Natural killer cell treated with Interleukin-12 subunit alpha and Interleukin-12 subunit beta and Interleukin-15 and Interleukin-18, amount 100 ng/mL, for 72 hours (primary cell): ENCODE data around the gene PTPN3. TPM values are rescaled to one million over a fixed set of nuclear protein-coding genes. Genes with fewer than 3 reads are reported as not detected.

ENCODE experiments used
- ATAC-seq, 2 donors: fragments of 150-1000 bp; cut with Tn5 transposase in 1 of 2; sonication (Bioruptor Pico), chemical (Tn5 transposase) in 1 of 2; 2 replicates each; pipeline ENCODE4 v1.10.0; 2021
- DNase-seq: peaks from one replicate; pipeline ENCODE4 v3.0.0; 2022; ENCODE audit warnings: low spot score
- H3K27ac Mint-ChIP-seq, 2 donors: 1 replicate in 1 of 2; 2 replicates in 1 of 2; pipeline ENCODE4 v1.8.0; 2022; ENCODE audit warnings: mixed read lengths in 2 of 2, mild to moderate bottlenecking in 1 of 2, moderate library complexity in 1 of 2
- H3K27me3 Mint-ChIP-seq, 2 donors: 1 replicate in 1 of 2; 2 replicates in 1 of 2; pipeline ENCODE4 v1.8.0; 2022; ENCODE audit warnings: mixed read lengths in 2 of 2
- H3K36me3 Mint-ChIP-seq: one replicate; pipeline ENCODE4 v1.8.0; 2022; ENCODE audit warnings: mixed read lengths
- H3K4me1 Mint-ChIP-seq, 2 donors: 1 replicate in 1 of 2; 2 replicates in 1 of 2; pipeline ENCODE4 v1.8.0; 2022; ENCODE audit warnings: low read depth in 2 of 2, mixed read lengths in 2 of 2, mild to moderate bottlenecking in 1 of 2
- H3K4me3 Mint-ChIP-seq: one replicate; pipeline ENCODE4 v1.8.0; 2022; ENCODE audit warnings: mixed read lengths
- H3K9me3 Mint-ChIP-seq: 2 replicates; pipeline ENCODE4 v1.8.0; 2022; ENCODE audit warnings: mixed read lengths
- total RNA-seq, 2 donors: library from RNA; stranded (reverse); gene quantifications; one replicate each; pipeline ENCODE4 v1.2.3, GENCODE V29; 2022

Gene PTPN3
- total RNA-seq, 2 donors from 2014 or later = 0.12 to 0.81 TPM

DNA sequence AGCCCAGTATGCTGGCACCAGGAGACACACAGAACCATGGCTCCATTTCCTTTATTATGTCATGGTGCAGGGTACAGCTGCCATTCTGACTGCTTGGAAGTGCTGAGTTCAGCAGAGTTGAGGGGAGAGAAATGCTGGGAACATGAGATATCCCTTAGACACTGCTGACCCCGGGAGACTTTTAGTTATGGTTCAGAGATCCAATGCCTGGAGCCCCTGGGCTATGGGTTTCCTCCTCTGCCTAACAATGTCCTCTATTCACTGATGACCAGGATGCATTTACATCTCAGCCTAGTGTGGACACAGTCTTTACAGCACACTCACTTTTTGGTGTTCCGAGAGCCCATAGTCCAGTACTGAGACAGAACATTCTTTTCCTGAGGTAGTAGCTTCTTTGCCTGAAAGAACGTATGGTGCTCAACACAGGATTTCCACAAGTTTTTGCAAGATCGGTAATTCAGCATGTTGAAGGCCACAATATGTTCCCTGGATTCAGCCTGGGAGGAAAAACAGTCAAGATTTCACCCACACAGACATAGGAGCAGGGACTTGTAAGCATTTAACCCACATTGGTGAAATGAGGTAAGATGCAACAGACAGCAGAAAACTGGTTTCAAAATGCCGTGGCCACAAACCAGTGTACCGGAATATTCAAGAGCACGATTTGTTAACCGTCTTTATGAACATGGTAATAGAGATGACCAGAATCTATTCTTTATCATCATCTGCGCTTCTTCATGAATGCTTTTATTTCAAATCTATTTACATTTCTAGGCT, 71.3 kb downstream of the PTPN3 start:
- Mint-ChIP-seq H3K9me3 (no peaks in the 10 kb centered on the region), H3K4me1 (no peaks in the 10 kb centered on the region), H3K36me3 (no peaks in the 10 kb centered on the region), H3K27ac (no peak overlapping the region), H3K4me3 (no peak overlapping the region), H3K27me3 (peaks cover 0 to 3% of the 10 kb centered on the region in 2 donors)
- ATAC-seq = no peak
- no peak for DNase-seq

DNA sequence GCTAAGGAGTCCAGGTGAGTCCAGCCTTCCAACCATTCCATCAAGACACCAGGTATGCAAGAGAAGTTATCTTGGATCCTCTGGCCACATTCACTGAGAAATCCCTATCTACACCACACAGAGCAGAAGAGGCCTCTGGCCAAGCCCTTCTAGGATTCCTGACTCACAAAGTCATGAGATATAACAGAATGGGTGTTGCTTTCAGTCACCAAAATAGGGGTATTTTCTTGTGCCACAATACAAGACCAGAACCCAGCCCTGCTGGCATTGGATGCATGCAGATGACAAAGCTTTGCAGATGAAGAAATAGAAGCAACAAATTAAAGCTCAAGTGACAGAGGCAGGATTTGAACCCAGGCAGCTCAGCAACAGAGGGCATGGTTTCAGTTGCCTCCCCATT, 73.5 kb downstream of the PTPN3 start:
- ATAC-seq = peak in 1 of 2 donors; percentile 32
- Mint-ChIP-seq H3K27ac (no peak overlapping the region), H3K4me3 (no peak overlapping the region), H3K9me3 (no peaks in the 10 kb centered on the region), H3K27me3 (peaks cover 4 to 6% of the 10 kb centered on the region in 2 donors), H3K36me3 (no peaks in the 10 kb centered on the region), H3K4me1 (no peaks in the 10 kb centered on the region)
- no peak for DNase-seq

DNA sequence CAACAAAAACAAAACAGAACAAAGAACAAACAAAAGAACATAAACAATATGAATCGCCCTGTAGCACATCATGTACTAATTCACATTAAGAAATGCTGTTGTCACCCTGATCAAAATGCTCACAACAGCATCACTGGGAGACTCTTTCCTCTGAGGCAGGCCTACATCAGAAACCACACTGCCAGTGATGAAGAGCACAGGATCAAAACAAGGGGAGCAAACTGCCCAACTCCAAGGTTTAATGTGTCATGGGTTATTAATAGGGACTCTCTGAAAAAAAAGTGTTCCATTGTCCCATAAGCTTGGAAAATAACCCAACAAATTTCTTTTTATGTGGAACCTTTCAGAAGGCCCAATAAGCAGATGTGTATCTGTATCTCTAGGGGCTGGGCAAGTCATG, 74.2 kb downstream of the PTPN3 start:
- ATAC-seq (no peak), DNase-seq (no peak)
- Mint-ChIP-seq H3K4me1 (no peaks in the 10 kb centered on the region), H3K9me3 (no peaks in the 10 kb centered on the region), H3K27me3 (peaks cover 6 to 7% of the 10 kb centered on the region in 2 donors), H3K4me3 (no peak overlapping the region), H3K36me3 (no peaks in the 10 kb centered on the region), H3K27ac (no peak overlapping the region)

DNA sequence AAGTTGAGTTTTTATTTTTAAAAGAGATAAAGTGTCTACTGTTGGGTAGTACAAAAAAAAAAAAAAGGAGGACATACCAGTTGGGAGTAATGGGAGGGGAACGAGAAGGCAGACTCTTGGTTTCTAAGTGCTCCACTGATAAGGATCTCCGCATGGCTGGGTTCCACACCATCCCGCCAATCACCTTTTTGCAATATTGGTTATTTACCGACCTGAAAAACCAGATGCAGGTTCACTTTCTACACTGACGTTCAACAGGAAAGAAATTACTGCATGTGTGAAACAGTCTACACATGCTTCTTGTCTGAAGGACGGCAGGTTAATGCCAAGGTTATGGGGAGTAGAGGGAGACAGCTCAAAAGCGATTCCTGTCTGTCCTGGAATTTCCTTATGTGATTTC, 75.5 kb downstream of the PTPN3 start:
- no peak for DNase-seq
- Mint-ChIP-seq H3K4me3 (no peak overlapping the region), H3K4me1 (no peaks in the 10 kb centered on the region), H3K36me3 (no peaks in the 10 kb centered on the region), H3K27me3 (peaks cover 6 to 7% of the 10 kb centered on the region in 2 donors), H3K27ac (no peak overlapping the region), H3K9me3 (no peaks in the 10 kb centered on the region)
- no peak for ATAC-seq

DNA sequence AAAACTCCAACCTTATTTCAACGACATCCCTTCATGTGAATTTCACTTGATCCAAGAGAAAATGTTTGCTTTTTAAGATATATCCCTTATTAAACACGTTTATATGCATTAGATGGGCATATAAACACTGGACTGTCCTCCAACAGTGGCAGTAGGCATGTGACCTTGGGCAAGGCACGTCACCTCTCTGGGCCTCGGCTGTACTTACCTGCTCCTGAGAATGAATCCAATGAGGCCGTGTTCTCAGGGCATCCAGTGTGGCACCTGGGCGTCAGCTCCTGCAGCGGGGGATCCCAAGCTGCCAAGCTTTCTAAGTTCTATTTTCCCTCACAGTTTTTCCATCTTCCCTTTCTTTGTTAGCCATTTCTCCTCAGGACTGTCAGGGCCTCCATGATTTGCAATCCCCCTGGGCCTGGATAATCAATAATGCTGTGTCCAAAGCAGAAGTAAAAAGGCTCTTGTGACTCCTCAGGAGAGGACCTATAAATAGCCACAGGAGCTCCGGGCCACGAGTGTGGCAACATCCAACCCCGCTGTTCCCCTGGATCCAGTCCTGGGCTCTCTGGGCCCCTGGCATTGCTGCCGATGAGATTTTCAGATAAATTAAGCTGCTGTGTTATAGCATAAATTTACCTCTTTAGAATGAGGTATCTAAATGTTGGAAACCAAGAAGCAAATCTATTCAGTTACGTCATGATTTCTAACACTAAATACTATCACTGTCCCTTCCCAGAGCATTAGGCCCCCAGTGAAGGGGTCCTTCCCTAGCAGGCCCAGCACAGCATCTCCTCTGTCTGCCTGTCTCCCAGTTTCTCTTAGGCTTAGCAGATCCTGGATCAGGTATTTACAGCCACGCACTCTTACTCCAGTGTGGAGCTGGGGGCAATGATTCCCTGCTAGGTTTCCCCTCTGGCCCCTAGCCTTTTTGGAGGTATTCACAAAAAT, 76.8 kb downstream of the PTPN3 start:
- no peaks in the 10 kb centered on the region for H3K9me3 Mint-ChIP-seq
- ATAC-seq = no peak
- no peak overlapping the region for H3K4me3 Mint-ChIP-seq
- DNase-seq = no peak
- peaks cover 6 to 10% of the 10 kb centered on the region in 2 donors for H3K27me3 Mint-ChIP-seq
- H3K36me3 Mint-ChIP-seq = no peaks in the 10 kb centered on the region
- H3K27ac Mint-ChIP-seq = no peak overlapping the region
- H3K4me1 Mint-ChIP-seq = no peaks in the 10 kb centered on the region

DNA sequence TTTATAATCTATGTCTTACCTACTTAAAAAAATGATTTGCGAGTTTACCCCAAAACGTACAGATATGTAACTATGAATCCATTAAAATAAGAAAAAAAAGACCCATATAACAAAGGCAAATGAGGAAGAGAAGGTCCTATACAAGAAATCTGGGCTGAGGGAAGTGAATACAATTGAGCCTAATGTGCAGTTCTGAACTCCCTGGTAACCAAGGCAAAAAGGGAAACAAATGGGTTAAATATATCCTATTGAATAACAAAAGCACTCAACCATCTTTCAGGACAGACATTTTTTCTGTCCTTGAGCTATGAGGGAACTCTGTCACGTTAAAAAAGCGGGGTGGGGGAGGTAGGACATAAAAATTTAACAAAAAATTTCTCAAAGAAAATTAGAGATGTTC, 78.6 kb downstream of the PTPN3 start:
- Mint-ChIP-seq H3K9me3 (no peaks in the 10 kb centered on the region), H3K27ac (no peak overlapping the region), H3K4me3 (no peak overlapping the region), H3K36me3 (no peaks in the 10 kb centered on the region), H3K4me1 (no peaks in the 10 kb centered on the region), H3K27me3 (peaks cover 15% of the 10 kb centered on the region in 2 donors)
- no peak for ATAC-seq
- DNase-seq = no peak

DNA sequence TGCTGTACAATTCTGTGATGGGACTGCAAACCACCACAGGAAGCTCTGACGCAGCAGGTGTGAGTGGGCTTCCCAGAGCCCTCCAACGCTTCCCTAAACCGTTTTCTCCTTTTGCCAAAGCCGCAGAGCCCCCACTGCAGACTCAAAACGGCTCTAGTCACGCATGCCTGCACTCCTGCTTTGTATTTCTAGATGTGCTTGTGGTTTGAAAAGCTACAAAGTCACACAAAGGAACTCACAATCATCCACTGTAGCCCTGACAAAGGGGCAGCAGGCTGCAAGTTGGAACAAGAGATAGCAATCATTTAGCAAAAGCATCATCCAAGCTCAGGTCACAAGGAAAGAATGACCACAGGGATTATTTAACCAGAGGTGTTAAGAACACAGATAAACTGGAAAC, 79.3 kb downstream of the PTPN3 start:
- no peak overlapping the region for H3K4me3 Mint-ChIP-seq
- peaks cover 15% of the 10 kb centered on the region in 2 donors for H3K27me3 Mint-ChIP-seq
- DNase-seq = no peak
- no peaks in the 10 kb centered on the region for H3K36me3 Mint-ChIP-seq
- no peak overlapping the region for H3K27ac Mint-ChIP-seq
- H3K4me1 Mint-ChIP-seq = no peaks in the 10 kb centered on the region
- no peaks in the 10 kb centered on the region for H3K9me3 Mint-ChIP-seq
- peak in 1 of 2 donors; percentile 25 for ATAC-seq

DNA sequence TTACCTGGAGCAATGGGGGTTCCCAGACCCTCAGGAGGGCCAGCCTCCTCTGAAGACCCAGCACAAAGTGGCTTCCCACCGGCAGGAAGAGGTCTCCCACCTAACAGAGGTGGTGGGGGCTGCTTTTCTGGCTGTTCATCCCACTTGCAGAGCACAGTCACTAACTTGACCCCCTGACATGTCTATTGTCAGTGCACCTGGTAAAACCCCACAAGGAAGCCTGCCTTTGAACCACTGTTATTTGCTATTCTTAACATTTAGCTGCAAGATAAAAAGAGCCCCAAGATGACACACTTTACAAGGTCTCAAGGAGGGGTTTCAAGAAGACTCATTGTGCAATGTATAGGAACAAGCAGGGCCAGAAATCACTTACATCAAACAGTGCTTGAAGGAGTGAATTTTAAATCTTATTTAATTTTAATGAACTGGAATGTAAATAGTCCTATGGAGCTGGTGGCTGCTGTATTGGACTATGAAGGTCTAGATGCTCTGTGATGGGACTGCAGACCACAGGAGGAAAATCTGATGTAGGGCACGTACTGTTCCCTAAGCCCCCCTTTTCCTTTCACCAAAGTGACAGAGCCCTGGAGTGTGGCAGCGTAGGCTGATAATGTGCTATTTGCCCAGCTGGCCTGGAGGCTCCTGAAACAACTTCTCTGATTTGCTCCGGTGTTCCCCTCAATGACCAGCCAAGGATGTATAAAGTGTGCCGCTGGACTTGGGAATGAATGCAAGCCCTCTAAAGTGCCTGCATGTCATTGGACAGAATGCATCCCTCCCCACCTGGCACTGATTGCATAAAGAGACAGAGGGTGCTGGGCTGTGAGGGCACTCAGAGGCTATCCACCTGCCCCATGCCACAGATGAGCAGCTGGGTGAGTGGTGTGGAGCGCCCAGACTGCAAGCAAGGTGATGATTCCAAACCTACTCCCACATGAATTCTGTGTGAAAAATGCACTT, 80.2 kb downstream of the PTPN3 start:
- Mint-ChIP-seq H3K27me3 (peaks cover 20 to 23% of the 10 kb centered on the region in 2 donors), H3K9me3 (no peaks in the 10 kb centered on the region), H3K36me3 (no peaks in the 10 kb centered on the region), H3K4me1 (no peaks in the 10 kb centered on the region), H3K27ac (no peak overlapping the region), H3K4me3 (no peak overlapping the region)
- no peak for DNase-seq
- ATAC-seq = no peak

DNA sequence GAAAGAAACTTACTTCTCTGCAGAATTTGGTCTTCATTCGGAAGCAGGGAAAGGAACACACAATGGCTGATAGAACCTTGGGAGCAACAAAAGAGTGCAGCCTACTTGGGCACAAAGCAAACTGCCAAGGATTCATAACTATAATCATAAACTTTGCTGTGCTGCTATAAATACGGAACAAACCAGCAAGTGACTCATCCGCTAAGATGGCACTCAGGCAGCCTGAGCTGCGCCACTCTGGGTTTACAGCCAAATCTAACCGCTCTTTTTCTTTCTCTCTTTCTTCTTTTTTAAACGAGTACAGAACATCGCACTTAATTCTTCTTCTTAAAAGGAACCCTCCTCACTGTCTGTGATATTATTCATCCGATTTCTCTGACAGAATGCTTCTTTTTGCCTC, 81.1 kb downstream of the PTPN3 start:
- no peak overlapping the region for H3K27ac Mint-ChIP-seq
- no peak for ATAC-seq
- peaks cover 20 to 24% of the 10 kb centered on the region in 2 donors for H3K27me3 Mint-ChIP-seq
- no peak overlapping the region for H3K4me3 Mint-ChIP-seq
- H3K36me3 Mint-ChIP-seq = no peaks in the 10 kb centered on the region
- no peaks in the 10 kb centered on the region for H3K9me3 Mint-ChIP-seq
- DNase-seq = no peak
- H3K4me1 Mint-ChIP-seq = no peaks in the 10 kb centered on the region

DNA sequence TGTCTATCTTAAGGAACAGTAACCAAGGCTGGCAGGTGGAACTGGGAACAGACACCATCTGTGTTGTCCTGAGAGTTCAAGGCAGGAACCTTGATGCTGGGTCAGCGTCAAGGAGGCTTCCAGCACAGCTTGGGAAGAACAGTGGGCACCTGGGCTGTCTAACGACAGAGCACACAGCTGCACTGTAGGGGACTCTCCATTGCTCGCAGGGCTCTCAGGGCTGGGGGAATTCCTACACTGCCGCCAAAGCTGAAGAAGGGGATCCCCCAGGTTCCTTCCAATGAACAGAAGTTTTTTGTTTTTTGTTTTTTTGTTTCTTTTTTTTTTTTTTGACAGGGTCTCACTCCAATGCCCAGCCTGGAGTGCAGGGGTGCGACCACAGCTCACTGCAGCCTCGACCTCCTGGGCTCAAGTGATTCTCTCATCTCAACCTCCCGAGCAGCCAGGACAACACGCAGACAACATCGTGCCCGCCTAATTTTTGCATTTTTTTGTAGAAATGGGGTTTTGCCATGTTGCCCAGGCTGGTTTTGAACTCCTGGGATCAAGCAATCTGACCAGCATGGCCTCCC, 81.9 kb downstream of the PTPN3 start:
- H3K27me3 Mint-ChIP-seq = peaks cover 20 to 21% of the 10 kb centered on the region in 2 donors
- DNase-seq = no peak
- no peaks in the 10 kb centered on the region for H3K9me3 Mint-ChIP-seq
- no peak for ATAC-seq
- H3K4me3 Mint-ChIP-seq = no peak overlapping the region
- no peaks in the 10 kb centered on the region for H3K36me3 Mint-ChIP-seq
- H3K27ac Mint-ChIP-seq = no peak overlapping the region
- no peaks in the 10 kb centered on the region for H3K4me1 Mint-ChIP-seq

DNA sequence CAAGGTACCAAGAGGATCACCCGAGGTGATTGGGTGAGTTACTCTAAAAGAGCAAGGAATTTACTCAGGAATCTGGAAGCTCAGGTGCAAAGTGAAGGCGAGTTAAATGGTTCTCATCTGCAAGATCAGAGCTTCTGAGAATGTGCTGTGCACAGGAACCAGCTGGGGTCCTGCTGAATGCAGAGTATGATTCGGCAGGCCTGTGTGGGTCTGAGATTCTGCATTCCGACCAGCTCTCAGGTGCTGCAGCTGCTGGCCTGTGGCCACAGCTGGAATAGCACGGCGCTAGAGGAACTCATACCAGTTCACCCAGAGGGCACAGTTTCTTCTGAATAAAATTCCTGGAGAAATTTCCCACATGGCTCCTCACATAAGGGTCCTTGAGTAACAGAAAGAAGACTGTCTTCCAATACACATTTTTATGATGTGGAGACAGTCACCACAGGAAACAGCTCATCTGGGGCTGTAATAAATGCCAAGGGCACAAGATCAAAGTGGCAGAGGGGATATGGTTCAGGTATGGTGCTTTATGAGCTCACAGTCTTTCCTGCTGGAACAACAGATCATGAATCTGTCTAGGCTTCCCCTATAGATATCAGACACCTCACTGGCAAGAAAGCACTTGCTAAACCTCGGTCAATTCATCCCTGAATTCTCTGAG, 83.9 kb downstream of the PTPN3 start:
- H3K27me3 Mint-ChIP-seq = peaks cover 17 to 21% of the 10 kb centered on the region in 2 donors
- H3K9me3 Mint-ChIP-seq = no peaks in the 10 kb centered on the region
- DNase-seq (no peak), ATAC-seq (no peak)
- H3K36me3 Mint-ChIP-seq = no peaks in the 10 kb centered on the region
- no peak overlapping the region for H3K27ac Mint-ChIP-seq
- H3K4me3 Mint-ChIP-seq = no peak overlapping the region
- no peaks in the 10 kb centered on the region for H3K4me1 Mint-ChIP-seq

DNA sequence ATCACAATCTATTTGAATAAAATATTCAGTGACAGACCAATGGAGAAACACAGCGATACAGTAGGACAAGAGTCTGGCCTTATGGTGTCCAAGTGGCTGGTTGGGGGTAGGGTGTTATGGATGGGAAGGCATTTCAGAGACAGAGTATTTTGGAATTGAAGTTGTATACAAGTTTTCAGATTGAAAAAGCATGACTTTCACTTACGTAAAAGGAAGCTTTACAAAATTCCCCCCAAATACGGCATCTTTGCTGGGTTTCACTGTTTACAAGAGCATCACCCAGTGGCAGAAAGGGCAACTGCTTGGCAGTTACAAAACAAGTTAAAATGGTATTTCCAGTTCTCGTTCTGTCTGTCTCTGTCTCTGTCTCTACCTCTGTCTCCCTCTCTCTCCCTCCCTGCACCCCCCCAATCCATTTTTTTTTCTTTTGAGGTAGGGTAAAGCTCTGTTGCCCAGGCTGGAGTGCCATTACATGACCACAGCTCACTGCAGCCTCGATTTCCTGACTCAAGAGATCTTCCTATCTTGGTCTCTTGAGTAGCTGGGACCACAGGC, 86.2 kb downstream of the PTPN3 start:
- peak overlapping the region in 1 of 2 donors; percentile 27 for H3K27ac Mint-ChIP-seq
- DNase-seq = no peak
- no peaks in the 10 kb centered on the region for H3K9me3 Mint-ChIP-seq
- H3K27me3 Mint-ChIP-seq = peaks cover 15 to 17% of the 10 kb centered on the region in 2 donors
- no peaks in the 10 kb centered on the region for H3K4me1 Mint-ChIP-seq
- H3K4me3 Mint-ChIP-seq = peak overlapping the region; percentile 55
- H3K36me3 Mint-ChIP-seq = no peaks in the 10 kb centered on the region
- no peak for ATAC-seq
